Activated T-helper 1 cell treated with anti-CD3 and anti-CD28 coated beads, Interleukin-12 subunit alpha, Interleukin-12 subunit beta, Interleukin-2, Interleukin-4 antibody, amounts not matched to agents 30 ng/mL and 10 ng/mL and 1 ng/mL, durations not matched to agents 14 hours and 24 hours and 36 hours (primary cell): ENCODE data around the gene CCDC117. TPM values are rescaled to one million over a fixed set of nuclear protein-coding genes. Genes with fewer than 3 reads are reported as not detected.
"Not testable (repeated sequence)": the region's sequence is repeated elsewhere in the genome, so short reads cannot be mapped to it uniquely, and the experiment has no call there.

Source experiments
- DNase-seq: peaks from one replicate; pipeline ENCODE4 v3.0.0; 2021; ENCODE audit warnings: low spot score
- H3K27ac Mint-ChIP-seq: one replicate; pipeline ENCODE4 v1.8.0; 2021; ENCODE audit warnings: mild to moderate bottlenecking, mixed read lengths
- H3K27me3 Mint-ChIP-seq: one replicate; pipeline ENCODE4 v1.8.0; 2022; ENCODE audit warnings: mild to moderate bottlenecking, moderate library complexity, mixed read lengths; ENCODE audit not compliant: insufficient read depth
- H3K36me3 Mint-ChIP-seq: one replicate; pipeline ENCODE4 v1.8.0; 2021; ENCODE audit warnings: low read depth, mixed read lengths
- H3K4me1 Mint-ChIP-seq: one replicate; pipeline ENCODE4 v1.8.0; 2021; ENCODE audit warnings: low read depth, mixed read lengths
- H3K4me3 Mint-ChIP-seq: one replicate; pipeline ENCODE4 v1.8.0; 2021; ENCODE audit warnings: mild to moderate bottlenecking, moderate library complexity, mixed read lengths
- H3K9me3 Mint-ChIP-seq: one replicate; pipeline ENCODE4 v1.8.0; 2021; ENCODE audit warnings: mixed read lengths
- intact Hi-C: fragments of 100-400 bp; cut with micrococcal nuclease; formaldehyde crosslinking; loops from one replicate; pipeline ENCODE4 v1.15.1; 2024
- total RNA-seq: library from RNA; stranded (reverse); gene quantifications from 2 replicates; pipeline ENCODE4 v1.2.3, GENCODE V29; 2022

CCDC117 gene
- total RNA-seq, 1 donor from 2014 or later: 52.8 TPM

DNA sequence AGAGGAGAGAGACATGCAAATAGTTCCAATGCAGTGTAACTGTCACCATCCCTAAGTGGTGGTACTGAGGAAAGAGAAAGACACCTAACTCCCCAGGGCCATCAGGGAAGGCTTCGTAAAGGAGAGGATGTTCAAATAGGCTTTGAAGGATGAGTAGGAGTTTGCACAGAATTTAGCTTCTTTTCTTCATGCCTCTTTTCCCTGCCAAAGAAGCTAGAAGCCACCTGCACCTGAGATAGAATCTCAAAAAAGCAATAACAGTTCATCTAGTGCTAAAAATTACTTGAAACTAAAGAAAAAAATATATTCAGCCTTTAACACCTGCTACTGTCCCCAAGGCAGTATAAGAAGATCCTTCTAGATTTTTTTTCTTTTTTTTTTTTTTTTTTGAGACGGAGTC is 44.6 kb downstream of the CCDC117 start:
- Mint-ChIP-seq H3K4me1 (peaks cover 84% of the 10 kb centered on the region), H3K4me3 (no peak overlapping the region), H3K36me3 (peaks cover 36% of the 10 kb centered on the region), H3K27me3 (no peaks in the 10 kb centered on the region), H3K9me3 (no peaks in the 10 kb centered on the region), H3K27ac (no peak overlapping the region)
- intact Hi-C loops: no loop called here
- no peak for DNase-seq

DNA sequence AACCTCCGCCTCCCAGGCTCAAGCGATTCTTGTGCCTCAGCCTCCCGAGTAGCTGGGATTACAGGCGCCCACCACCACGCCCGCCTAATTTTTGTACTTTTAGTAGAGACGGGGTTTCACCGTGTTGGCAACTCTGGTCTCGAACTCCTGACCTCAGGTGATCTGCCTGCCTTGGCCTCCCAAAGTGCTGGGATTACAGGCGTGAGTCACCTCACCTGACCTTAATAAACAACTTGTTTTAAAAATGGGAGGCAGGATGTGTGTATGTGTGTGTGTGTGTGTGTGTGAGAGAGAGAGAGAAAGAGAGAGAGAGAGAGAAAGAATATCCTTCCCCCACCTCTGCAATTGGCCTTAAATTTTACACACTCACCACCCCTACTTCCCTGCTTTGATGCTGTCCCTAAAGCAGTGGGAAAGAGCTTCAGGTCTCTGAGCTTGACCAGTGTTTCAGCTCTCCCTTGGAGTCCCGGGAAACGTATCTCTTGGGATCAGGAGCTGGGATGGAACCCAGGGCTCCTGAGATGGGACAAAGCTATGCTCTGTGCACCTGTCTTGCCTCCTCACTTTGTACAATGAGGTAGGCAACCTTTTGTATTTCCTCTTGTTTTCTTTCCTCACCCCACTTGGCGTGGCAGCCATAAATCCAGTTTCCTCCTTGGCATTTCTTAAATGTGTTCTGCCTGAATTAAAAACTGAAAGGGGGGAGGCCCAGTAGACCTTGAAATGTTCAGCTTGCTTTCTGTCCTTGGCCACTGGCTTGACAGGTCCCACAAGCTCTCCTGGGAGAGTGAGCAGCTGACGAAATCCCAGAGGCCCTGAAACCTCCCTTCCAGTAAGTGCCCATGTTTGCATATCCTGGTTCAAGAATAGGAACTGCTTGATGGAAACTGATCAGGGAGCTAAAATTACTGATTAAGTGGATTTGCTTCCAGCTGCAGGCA is 45.7 kb downstream of the CCDC117 start:
- Mint-ChIP-seq H3K27me3 (no peaks in the 10 kb centered on the region), H3K36me3 (peaks cover 41% of the 10 kb centered on the region), H3K4me1 (peaks cover 84% of the 10 kb centered on the region), H3K4me3 (peak overlapping the region; percentile 28), H3K9me3 (no peaks in the 10 kb centered on the region), H3K27ac (peak overlapping the region; percentile 57)
- no peak for DNase-seq
- intact Hi-C loops: no loop called here

- Mint-ChIP-seq H3K4me3 (peak overlapping the region; percentile 53), H3K36me3 (peaks cover 31% of the 10 kb centered on the region), H3K27me3 (no peaks in the 10 kb centered on the region), H3K4me1 (peaks cover 76% of the 10 kb centered on the region), H3K9me3 (no peaks in the 10 kb centered on the region), H3K27ac (peak overlapping the region; percentile 84)
- DNase-seq: no peak
- intact Hi-C loops: no loop called here
These were observed 47.0 kb downstream of the CCDC117 start for GRCh38 chr22:28819253-28820096.

DNA sequence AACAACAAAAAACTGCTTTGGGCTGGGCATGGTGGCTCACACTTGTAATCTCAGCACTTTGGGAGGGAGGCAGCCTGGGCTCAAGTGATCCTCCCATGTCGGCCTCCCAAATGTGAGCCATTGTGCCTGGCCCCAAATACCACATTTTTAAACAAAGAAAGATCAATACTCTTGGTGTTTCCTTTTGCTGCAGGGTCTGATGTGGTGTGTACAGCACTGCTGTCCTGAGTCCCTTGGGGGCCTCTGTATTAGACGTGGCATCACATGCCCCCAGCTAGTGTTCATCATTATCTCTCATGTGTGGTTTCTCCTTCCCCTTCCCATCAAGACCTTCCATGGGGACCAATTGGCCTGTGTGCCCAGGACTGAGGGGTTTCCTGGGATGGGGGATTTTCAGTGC is 48.4 kb downstream of the CCDC117 start:
- Mint-ChIP-seq H3K4me1 (peaks cover 67% of the 10 kb centered on the region), H3K36me3 (peaks cover 24% of the 10 kb centered on the region), H3K4me3 (no peak overlapping the region), H3K27me3 (no peaks in the 10 kb centered on the region), H3K9me3 (no peaks in the 10 kb centered on the region), H3K27ac (no peak overlapping the region)
- intact Hi-C loops: no loop called here
- no peak for DNase-seq

DNA sequence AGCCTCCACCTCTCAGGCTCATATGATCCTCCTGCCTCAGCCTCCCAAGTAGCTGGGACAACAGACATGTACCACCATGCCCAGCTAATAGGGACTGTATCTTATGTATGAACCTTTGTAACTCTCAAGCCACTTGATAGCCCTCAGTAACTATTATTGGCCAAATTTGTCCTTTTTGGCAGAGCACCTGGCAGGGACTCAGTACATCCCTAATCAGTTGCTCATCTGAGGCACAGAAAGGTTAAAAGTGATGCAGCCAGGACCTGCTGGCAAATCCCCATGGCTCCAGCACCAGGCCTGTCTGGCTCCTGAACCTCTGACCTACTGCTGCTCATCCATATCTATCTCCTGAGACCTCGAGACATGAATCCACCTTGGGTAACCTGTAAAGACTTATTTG is 49.0 kb downstream of the CCDC117 start:
- Mint-ChIP-seq H3K36me3 (peaks cover 27% of the 10 kb centered on the region), H3K27ac (peak overlapping the region; percentile 90), H3K9me3 (no peaks in the 10 kb centered on the region)

GRCh38 chr22:28822930-28823551 is 50.5 kb downstream of the CCDC117 start:
- peaks cover 37% of the 10 kb centered on the region for H3K36me3 Mint-ChIP-seq
- no peaks in the 10 kb centered on the region for H3K27me3 Mint-ChIP-seq
- peak overlapping the region; percentile 90 for H3K27ac Mint-ChIP-seq
- intact Hi-C loops: loop anchor here (1.0 kb wide), 2 partner anchors 12 to 24 kb away; no protein-coding TSS in a partner anchor
- DNase-seq: peak; percentile 51
- H3K4me3 Mint-ChIP-seq: peak overlapping the region; percentile 65
- H3K4me1 Mint-ChIP-seq: peaks cover 60% of the 10 kb centered on the region
- H3K9me3 Mint-ChIP-seq: no peaks in the 10 kb centered on the region

More for the DNA sequence above, 49.0 kb downstream of the CCDC117 start:
- Mint-ChIP-seq H3K4me1 (peaks cover 67% of the 10 kb centered on the region), H3K27me3 (no peaks in the 10 kb centered on the region), H3K4me3 (no peak overlapping the region)
- intact Hi-C loops: no loop called here
- no peak for DNase-seq

GRCh38 chr22:28824455-28824854 is 52.0 kb downstream of the CCDC117 start:
- H3K4me3 Mint-ChIP-seq, intact Hi-C loops, DNase-seq, H3K27me3 Mint-ChIP-seq, H3K9me3 Mint-ChIP-seq: not testable (repeated sequence)
- H3K27ac Mint-ChIP-seq: peak overlapping the region; percentile 48
- peaks cover 54% of the 10 kb centered on the region for H3K4me1 Mint-ChIP-seq
- peaks cover 34% of the 10 kb centered on the region for H3K36me3 Mint-ChIP-seq

DNA sequence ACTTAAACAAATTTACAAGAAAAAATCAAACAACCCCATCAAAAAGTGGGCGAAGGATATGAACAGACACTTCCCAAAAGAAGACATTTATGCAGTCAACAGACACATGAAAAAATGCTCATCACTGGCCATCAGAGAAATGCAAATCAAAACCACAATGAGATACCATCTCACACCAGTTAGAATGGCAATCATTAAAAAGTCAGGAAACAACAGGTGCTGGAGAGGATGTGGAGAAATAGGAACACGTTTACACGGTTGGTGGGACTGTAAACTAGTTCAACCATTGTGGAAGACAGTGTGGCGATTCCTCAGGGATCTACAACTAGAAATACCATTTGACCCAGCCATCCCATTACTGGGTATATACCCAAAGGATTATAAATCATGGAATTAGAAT is 53.9 kb downstream of the CCDC117 start:
- H3K27ac Mint-ChIP-seq: not testable (repeated sequence)
- peaks cover 45% of the 10 kb centered on the region for H3K4me1 Mint-ChIP-seq

GRCh38 chr22:28826921-28827320 is 54.4 kb downstream of the CCDC117 start:
- Mint-ChIP-seq H3K27me3 (no peaks in the 10 kb centered on the region), H3K27ac (no peak overlapping the region), H3K9me3 (no peaks in the 10 kb centered on the region), H3K36me3 (peaks cover 33% of the 10 kb centered on the region), H3K4me1 (peaks cover 40% of the 10 kb centered on the region), H3K4me3 (no peak overlapping the region)
- intact Hi-C loops: no loop called here
- DNase-seq: no peak

More for the DNA sequence above, 53.9 kb downstream of the CCDC117 start:
- H3K4me3 Mint-ChIP-seq, H3K27me3 Mint-ChIP-seq, DNase-seq, intact Hi-C loops, H3K9me3 Mint-ChIP-seq: not testable (repeated sequence)
- H3K36me3 Mint-ChIP-seq: peaks cover 32% of the 10 kb centered on the region

- Mint-ChIP-seq H3K4me3 (no peak overlapping the region), H3K9me3 (no peaks in the 10 kb centered on the region), H3K36me3 (peaks cover 35% of the 10 kb centered on the region), H3K4me1 (peaks cover 32% of the 10 kb centered on the region), H3K27me3 (no peaks in the 10 kb centered on the region), H3K27ac (no peak overlapping the region)
- peak; percentile 71 for DNase-seq
- intact Hi-C loops: loop anchor here (1.0 kb wide), 7 partner anchors 20 to 229 kb away; partner anchors contain the start of gene HSCB
These were observed 57.1 kb downstream of the CCDC117 start for GRCh38 chr22:28829358-28830181.

DNA sequence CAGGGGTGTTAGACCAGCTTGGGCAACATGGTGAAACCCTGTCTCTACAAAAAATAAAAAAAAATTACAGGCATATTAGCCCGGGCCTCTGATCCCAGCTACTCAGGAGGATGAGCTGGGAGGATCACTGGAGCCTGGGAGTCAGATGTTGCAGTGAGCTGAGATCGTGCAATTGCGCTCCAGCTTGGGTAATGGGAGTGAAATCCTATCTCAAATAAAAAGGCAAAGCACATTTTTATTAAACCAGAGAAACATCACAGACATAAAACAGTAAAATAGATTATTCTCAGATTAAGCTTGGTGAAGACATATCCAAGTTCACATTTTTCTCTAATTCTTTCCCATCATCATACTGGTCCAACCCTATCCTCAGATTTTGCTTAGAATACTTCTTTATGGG is 57.9 kb downstream of the CCDC117 start:
- peaks cover 28% of the 10 kb centered on the region for H3K4me1 Mint-ChIP-seq
- no peak for DNase-seq
- peaks cover 33% of the 10 kb centered on the region for H3K36me3 Mint-ChIP-seq
- no peak overlapping the region for H3K4me3 Mint-ChIP-seq
- intact Hi-C loops: no loop called here
- H3K9me3 Mint-ChIP-seq: no peaks in the 10 kb centered on the region
- H3K27ac Mint-ChIP-seq: no peak overlapping the region
- no peaks in the 10 kb centered on the region for H3K27me3 Mint-ChIP-seq
